CD4-positive, alpha-beta T cell treated with Interferon gamma for 1 hour (primary cell): ENCODE results near the gene AGAP3.
A peak's percentile ranks its signal among the peaks of the same experiment; 100 is the strongest.

ENCODE experiments used
- DNase-seq: peaks from one replicate; pipeline ENCODE4 v3.0.0-alpha.2; 2020

Gene AGAP3

DNA sequence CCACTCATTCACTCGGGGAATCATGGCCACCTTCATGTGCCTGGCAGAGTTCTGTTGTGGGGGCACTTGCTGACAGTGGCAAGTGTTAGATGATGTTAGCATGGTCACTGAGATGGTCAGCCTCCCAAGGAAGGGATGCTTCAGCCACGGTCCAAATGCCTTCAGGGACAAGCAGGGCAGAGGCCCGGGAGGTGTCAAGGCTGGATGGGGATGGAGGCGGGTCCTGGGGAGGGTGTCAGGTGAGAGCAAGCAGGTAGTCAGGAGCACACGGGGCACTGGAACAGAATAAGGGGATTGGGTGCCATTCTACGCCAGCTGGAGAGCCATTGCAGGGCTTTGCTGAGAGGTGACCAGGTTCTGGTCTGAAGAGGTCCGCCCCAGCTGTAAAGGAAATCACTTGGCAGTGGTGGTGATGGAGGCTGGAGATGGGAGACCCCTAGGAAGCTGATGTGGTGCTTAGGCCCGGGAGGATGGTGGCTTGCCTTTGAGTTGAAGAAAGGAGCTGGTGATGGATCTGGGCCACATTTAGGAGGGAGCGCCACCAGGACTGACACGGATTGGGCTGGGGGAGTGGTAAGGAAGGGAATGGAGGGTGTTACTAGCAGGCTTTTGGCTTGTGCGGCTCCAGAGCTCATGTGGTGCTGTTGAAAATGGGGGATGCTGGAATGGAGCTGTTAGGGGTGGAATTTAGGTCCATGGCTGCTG is 24.1 kb downstream of the AGAP3 start:
- no peak for DNase-seq

DNA sequence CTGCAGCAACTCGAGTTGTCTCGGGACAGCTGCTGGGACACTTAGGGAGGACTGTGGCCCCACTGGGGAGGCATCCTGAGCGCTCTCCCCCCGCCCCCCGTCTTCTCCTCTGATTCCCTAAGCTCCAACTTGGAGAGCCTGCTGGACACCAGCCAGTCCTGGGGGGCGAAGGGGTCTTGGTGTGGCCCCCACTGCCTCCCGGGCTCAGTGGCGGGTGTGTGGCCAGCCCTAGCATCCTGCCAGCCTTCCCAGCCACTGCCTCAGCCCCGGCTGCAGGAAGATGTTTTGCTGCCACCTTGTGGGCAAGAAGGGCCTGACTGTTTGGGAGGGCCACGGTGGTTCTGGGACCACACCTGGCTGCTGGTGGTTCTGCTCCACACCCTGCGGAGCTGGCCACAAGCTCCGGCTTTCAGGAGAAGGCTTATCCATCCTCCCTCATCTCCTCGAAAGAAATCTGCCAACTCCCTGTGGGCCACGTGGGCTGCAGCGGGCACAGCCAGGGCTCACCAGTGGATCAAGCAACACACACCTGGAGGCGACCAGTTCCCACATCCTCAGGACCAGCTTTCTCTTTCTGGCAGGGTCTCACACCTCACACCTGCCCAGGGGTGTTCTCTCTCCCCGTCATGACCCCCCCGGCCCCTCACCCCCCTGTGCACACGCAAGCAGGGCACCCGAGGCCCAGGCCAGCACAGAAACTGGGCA is 24.8 kb downstream of the AGAP3 start:
- peak; percentile 65 for DNase-seq

DNA sequence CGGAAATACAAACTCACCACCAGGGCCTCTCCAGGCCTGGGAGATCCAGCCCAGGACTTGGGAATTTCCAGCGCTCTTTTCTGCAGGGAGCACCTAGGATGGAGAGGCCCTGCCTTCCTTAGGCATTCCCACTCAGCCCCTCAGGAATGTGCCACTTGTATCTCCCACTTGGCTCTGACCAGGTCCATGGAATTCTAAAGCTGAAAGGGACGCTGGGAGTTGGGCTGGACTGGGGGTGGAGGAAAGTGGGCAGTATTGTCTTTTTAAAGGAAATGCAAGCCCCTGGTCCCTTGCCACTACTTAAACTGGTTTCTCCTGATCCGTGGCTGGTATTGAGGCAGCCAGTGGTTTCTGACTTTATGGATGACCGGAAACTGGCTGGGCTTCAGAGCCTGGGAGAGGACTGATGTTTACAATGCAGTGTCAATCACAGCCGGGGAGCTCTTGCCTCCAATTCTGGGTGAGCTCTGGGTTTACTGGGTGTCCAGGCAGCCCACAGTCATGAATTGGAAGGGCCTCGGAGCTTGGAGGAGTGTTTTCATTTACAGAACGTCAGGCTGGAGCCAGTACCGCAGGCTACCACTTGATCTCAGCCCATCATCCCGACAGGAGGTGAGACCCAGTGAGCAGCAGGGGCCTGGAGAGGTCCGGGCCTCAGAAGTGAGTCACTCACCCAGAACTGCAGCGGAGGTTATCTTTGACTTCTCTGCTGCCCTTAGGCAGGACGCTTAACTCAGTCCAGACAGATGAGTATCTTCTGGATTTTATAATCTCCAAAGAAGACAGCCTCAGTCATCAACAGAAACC is 27.3 kb downstream of the AGAP3 start:
- no peak for DNase-seq

GRCh38 chr7:151114151-151115090 is 28.1 kb downstream of the AGAP3 start:
- DNase-seq, result no peak

GRCh38 chr7:151115121-151115835 is 29.0 kb downstream of the AGAP3 start:
- no peak for DNase-seq

- no peak for DNase-seq
Measured at GRCh38 chr7:151115836-151116418, 29.7 kb downstream of the AGAP3 start.

DNA sequence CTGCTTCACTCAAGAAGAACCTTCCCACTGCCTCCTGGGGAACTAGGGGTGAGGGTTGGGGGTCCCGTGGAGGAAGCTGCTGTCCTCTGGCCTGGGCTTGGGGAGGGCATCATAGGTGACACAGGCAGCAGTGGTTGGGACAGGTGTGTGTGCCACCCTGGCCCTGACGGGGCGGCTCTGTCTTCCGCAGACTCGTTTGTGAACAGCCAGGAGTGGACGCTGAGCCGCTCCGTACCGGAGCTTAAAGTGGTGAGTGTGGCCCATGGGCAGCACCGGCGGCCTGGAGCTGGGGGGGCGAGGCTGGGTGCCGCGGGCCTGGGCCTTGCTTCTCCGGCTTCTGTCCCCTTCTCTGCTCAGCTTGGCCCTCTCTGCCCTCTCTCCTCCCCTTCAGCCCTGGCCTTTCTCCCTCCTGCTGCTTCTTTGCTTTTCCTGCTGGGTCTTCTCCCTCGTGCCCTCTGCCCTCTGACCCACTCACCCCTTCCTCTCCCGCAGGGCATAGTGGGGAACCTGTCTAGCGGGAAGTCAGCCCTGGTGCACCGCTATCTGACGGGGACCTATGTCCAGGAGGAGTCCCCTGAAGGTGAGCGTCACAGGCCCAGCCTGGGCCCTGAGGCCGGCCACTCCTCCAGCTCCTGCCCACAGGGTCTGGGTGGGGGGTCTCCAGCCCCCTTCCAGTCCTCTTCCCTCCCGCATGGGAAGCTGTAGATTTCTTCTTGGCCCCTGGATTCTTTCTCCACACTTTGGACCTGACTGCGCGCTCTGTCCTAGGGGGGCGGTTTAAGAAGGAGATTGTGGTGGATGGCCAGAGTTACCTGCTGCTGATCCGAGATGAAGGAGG is 30.5 kb downstream of the AGAP3 start:
- DNase-seq, result no peak

- DNase-seq, result peak; percentile 24
Measured at GRCh38 chr7:151117565-151117964, 31.3 kb downstream of the AGAP3 start.

DNA sequence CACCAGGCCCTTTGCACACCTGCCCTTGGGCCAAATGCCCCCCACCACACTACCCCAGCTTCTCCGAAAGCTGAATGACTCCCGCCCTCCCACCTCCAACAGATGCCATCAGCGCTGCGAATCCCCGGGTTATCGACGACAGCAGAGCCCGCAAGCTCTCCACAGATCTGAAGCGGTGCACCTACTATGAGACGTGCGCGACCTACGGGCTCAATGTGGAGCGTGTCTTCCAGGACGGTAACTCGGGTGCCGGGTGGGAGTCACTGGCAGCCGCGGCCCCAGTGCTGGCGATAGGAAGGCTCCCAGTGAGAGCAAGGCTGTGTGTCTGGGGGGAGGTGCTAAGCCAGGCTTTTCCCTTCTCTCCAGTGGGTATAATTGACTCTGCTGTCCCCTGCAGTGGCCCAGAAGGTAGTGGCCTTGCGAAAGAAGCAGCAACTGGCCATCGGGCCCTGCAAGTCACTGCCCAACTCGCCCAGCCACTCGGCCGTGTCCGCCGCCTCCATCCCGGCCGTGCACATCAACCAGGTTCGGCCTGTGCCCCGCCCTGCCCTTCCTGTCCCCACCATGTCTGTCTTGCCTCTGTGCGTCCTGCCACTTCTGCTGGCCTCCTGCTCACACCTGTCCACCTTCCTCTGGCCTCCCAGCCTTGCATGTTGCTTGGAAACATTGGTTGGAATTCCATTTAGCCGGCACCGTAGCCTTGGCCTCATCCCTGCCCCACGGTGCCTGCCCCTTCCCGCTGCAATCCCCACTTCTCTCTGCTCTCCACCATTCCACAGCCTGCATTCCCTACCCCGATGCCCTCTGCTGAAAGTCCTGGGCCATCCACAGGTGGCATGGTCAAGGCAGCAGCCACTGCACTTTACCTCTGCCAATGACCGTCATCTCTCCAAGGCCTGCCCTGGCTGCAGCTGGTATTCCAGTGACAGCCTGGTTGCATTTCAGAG is 32.1 kb downstream of the AGAP3 start:
- DNase-seq, result no peak

DNA sequence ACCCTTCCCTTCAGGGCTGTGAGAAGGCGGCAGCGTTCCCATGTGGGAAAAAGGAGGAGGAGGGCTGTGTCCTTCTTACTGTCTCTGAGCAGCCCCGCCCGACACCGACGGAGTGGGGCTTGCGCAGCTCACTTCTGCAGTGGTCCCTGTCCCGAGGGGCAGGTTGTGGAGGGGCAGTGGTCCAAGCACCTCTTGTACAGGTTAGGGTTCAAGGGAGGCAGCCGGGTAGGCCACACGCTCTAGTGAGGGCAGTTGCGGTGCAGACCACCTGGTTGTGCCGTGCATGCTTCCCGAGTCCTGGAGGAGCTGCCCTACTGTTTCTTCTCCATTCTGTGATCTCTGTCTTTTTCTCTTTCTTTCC is 32.8 kb downstream of the AGAP3 start:
- no peak for DNase-seq

- DNase-seq, result no peak
Measured at GRCh38 chr7:151119902-151120301, 33.6 kb downstream of the AGAP3 start.

- no peak for DNase-seq
Measured at GRCh38 chr7:151120896-151121295, 34.6 kb downstream of the AGAP3 start.

- DNase-seq, result no peak
Measured at GRCh38 chr7:151121380-151122170, 35.3 kb downstream of the AGAP3 start.

DNA sequence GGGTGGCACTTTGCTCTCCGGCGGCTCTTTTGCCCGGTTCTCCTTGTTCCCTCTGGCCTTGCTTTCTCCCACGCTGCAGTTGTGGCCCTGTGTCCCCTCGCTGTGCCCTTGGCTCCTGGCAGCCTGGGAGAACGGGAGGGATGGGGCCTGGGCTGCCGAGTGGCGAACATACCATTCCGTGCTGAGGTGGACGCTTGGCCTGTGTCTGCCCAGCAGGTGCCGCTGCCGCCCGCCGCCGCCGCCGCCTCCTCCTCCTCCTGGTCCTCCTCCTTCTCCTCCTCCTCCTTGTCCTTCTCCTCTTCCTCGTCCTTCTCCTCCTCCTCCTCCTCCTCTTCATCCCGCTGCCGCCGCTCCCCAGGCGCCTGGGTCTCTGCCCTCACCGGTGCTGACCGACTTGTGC is 36.0 kb downstream of the AGAP3 start:
- DNase-seq, result no peak

GRCh38 chr7:151122796-151123157 is 36.5 kb downstream of the AGAP3 start:
- no peak for DNase-seq

DNA sequence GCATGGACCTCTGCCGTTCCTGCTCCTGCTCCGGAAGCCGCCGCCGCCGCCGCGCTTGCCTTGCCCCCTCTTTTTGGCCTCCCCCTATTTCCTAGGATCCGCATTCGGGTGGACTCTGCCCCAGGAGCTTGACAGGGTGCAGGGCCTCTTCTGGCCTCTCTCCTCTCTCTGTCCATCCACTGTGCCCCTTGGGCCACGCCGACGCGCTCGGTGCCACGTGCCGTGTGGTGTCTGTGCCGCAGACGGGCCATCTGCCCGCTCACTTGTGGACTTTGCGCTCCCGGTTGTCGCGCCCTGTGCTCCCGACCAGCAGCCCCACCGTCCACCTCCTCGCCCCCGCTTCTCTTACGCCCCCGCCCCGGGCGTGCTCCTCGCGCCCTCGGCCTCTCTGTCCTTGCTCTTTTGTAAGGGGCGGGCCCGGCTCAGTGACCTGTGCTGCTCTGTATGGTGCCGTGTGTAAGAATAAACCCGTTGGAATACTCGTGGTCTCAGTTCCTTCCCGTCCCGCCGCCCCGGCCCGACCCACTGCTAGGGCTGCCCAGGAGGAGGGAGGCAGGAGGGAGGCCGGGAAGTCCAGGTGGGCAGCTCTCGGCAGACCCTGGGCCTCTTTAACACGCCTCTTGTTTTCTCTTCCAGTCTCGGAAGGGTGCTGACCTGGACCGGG is 37.0 kb downstream of the AGAP3 start:
- DNase-seq, result no peak

GRCh38 chr7:151123822-151124464 is 37.7 kb downstream of the AGAP3 start:
- peak; percentile 76 for DNase-seq

- DNase-seq, result no peak
Measured at GRCh38 chr7:151124481-151124880, 38.2 kb downstream of the AGAP3 start.
